HepG2 (cell line): ENCODE data around the gene ILRUN. TPM values are rescaled to one million over a fixed set of nuclear protein-coding genes. Genes with fewer than 3 reads are reported as not detected.

Source experiments
- AKNA ChIP-seq: sonication (generic); formaldehyde crosslinking; IDR thresholded peaks from 2 replicates; pipeline ENCODE4 v1.4.0; 2020; ENCODE audit warnings: missing genetic modification reagents, borderline replicate concordance
- FOXO1 ChIP-seq: sonication (generic); formaldehyde crosslinking; IDR thresholded peaks from 2 replicates; pipeline ENCODE4 v1.4.0; 2020; ENCODE audit warnings: missing genetic modification reagents
- GATAD2A ChIP-seq: IDR thresholded peaks from 2 replicates; pipeline ENCODE4 v1.6.1; 2016
- GPN1 ChIP-seq: sonication (generic); formaldehyde crosslinking; IDR thresholded peaks from 2 replicates; pipeline ENCODE4 v1.5.1; 2020; ENCODE audit warnings: missing genetic modification reagents, borderline replicate concordance
- KLF6 ChIP-seq: IDR thresholded peaks from 2 replicates; pipeline ENCODE4 v1.8.0; 2016; ENCODE audit warnings: missing biosample characterization, missing genetic modification reagents
- MAFF ChIP-seq: IDR thresholded peaks from 2 replicates; pipeline ENCODE4 v1.6.1; 2011; ENCODE audit warnings: low read depth, low read length, improper control_type of control experiment
- MTF2 ChIP-seq: sonication (generic); formaldehyde crosslinking; IDR thresholded peaks from 2 replicates; pipeline ENCODE4 v1.5.0; 2020; ENCODE audit warnings: missing genetic modification reagents, borderline replicate concordance
- NBN ChIP-seq: fragments of 450-650 bp; conservative IDR thresholded peaks from 2 replicates; pipeline ENCODE4 v1.6.1; 2017
- POGZ ChIP-seq: sonication (generic); formaldehyde crosslinking; IDR thresholded peaks from 2 replicates; pipeline ENCODE4 v1.4.0; 2020; ENCODE audit warnings: mild to moderate bottlenecking, missing genetic modification reagents
- RBM39 ChIP-seq: fragments of 200-400 bp; formaldehyde crosslinking; IDR thresholded peaks from one replicate; pipeline ENCODE4 v1.6.1; 2018; ENCODE audit warnings: antibody characterized with exemption, mild to moderate bottlenecking, low read depth, low read length; ENCODE audit not compliant: poor library complexity, severe bottlenecking
- RFX1 ChIP-seq: fragments of 450-650 bp; IDR thresholded peaks from 2 replicates; pipeline ENCODE4 v1.6.1; 2017
- TBL1XR1 ChIP-seq: fragments of 150-350 bp; IDR thresholded peaks from 2 replicates; pipeline ENCODE4 v1.6.1; 2014; ENCODE audit warnings: borderline replicate concordance, low read length; ENCODE audit not compliant: partially characterized antibody
- TEAD2 ChIP-seq: sonication (generic); formaldehyde crosslinking; IDR thresholded peaks from 2 replicates; pipeline ENCODE4 v1.9.0; 2021; ENCODE audit warnings: missing genetic modification reagents
- U2AF1 ChIP-seq: fragments of 200-400 bp; formaldehyde crosslinking; optimal IDR thresholded peaks from 2 replicates; pipeline ENCODE3; 2017; ENCODE audit warnings: mild to moderate bottlenecking, low read depth, low read length
- YEATS4 ChIP-seq: sonication (generic); formaldehyde crosslinking; IDR thresholded peaks from 2 replicates; pipeline ENCODE4 v1.4.0; 2020; ENCODE audit warnings: missing genetic modification reagents, borderline replicate concordance
- ZBTB1 ChIP-seq: sonication (generic); formaldehyde crosslinking; IDR thresholded peaks from 2 replicates; pipeline ENCODE4 v1.4.0; 2020; ENCODE audit warnings: missing genetic modification reagents, borderline replicate concordance
- ZBTB21 ChIP-seq: sonication (generic); formaldehyde crosslinking; IDR thresholded peaks from 2 replicates; pipeline ENCODE4 v1.4.0; 2020; ENCODE audit warnings: missing genetic modification reagents
- ZHX1 ChIP-seq: sonication (generic); formaldehyde crosslinking; IDR thresholded peaks from 2 replicates; pipeline ENCODE4 v1.8.1; 2022; ENCODE audit warnings: low read depth, mild to moderate bottlenecking, missing genetic modification reagents
- ZNF350 ChIP-seq: sonication (generic); formaldehyde crosslinking; IDR thresholded peaks from 2 replicates; pipeline ENCODE4 v1.4.0; 2020; ENCODE audit warnings: mild to moderate bottlenecking, low read depth, missing genetic modification reagents, borderline replicate concordance
- ZNF430 ChIP-seq: sonication (generic); formaldehyde crosslinking; IDR thresholded peaks from 2 replicates; pipeline ENCODE4 v1.9.0; 2021; ENCODE audit warnings: mild to moderate bottlenecking, missing genetic modification reagents
- ZNF441 ChIP-seq: sonication (generic); formaldehyde crosslinking; IDR thresholded peaks from 2 replicates; pipeline ENCODE4 v1.7.0; 2021; ENCODE audit warnings: missing genetic modification reagents, borderline replicate concordance
- ZNF670 ChIP-seq: sonication (generic); formaldehyde crosslinking; IDR thresholded peaks from 2 replicates; pipeline ENCODE4 v1.8.0; 2022; ENCODE audit warnings: mild to moderate bottlenecking, missing genetic modification reagents, borderline replicate concordance
- ZNF788 ChIP-seq: sonication (generic); formaldehyde crosslinking; IDR thresholded peaks from 2 replicates; pipeline ENCODE4 v1.5.0; 2020; ENCODE audit warnings: mild to moderate bottlenecking, missing genetic modification reagents, borderline replicate concordance
- polyA plus RNA-seq, 8 experiments: library from polyadenylated mRNA; depleted of rRNA in 3 of 8; stranded (reverse) in 7 of 8; unstranded in 1 of 8; fragments of >200 nt; fragmentation: Illumina TruSeq in 4 of 8; extraction: Trizol in 4 of 8; gene quantifications; 2 replicates each; pipeline versions ENCODE4 v1.2.1 to v1.2.3, GENCODE V29; 2011 to 2016; ENCODE audit warnings: low read depth in 4 of 8, missing spikeins in 1 of 8, mixed read lengths in 1 of 8; ENCODE audit not compliant: insufficient read depth in 1 of 8
- total RNA-seq, 5 experiments: library from RNA; depleted of rRNA; stranded (reverse); fragments of >200 nt; fragmentation: Illumina TruSeq; extraction: Trizol; gene quantifications; 2 replicates each; pipeline ENCODE4 v1.2.3, GENCODE V29; 2016; ENCODE audit warnings: low read depth in 1 of 5
- TF ChIP-seq, protein P1 (sequence below): sonication (generic); formaldehyde crosslinking; IDR thresholded peaks from 2 replicates; pipeline ENCODE4 v1.5.0; 2020; ENCODE audit warnings: missing genetic modification reagents, mild to moderate bottlenecking, borderline replicate concordance

ILRUN gene
- total and polyA plus RNA-seq, 2 of the 13 experiments (the other 11 are each of a cell fraction or from before 2014, with no cell fraction given) = 45.5 to 66.6 TPM

GRCh38 chr6:34656378-34657036 lies 40.1 kb downstream of the ILRUN start (continued):
- TF ChIP-seq MTF2 = no peak
- no peak; the same call in 1 of the 2 replicates for TF ChIP-seq FOXO1
- no peak for TF ChIP-seq ZNF441 (CRISPR knock-in tag)
- no peak for TF ChIP-seq AKNA
- no peak for TF ChIP-seq GPN1 (CRISPR knock-in tag)
- TF ChIP-seq ZBTB1 (CRISPR knock-in tag) = no peak
- TF ChIP-seq ZHX1 = no peak
- TF ChIP-seq ZNF670 (CRISPR knock-in tag) = no peak
- TF ChIP-seq MAFF = peak; percentile 42
- peak; percentile 39; the same call in 1 of the 2 replicates for TF ChIP-seq GATAD2A
- TF ChIP-seq ZNF430 (CRISPR knock-in tag) = no peak
- no peak for TF ChIP-seq POGZ (CRISPR knock-in tag)
- TF ChIP-seq RFX1 = no peak
- no peak for TF ChIP-seq RBM39
- TF ChIP-seq, protein P1, sequence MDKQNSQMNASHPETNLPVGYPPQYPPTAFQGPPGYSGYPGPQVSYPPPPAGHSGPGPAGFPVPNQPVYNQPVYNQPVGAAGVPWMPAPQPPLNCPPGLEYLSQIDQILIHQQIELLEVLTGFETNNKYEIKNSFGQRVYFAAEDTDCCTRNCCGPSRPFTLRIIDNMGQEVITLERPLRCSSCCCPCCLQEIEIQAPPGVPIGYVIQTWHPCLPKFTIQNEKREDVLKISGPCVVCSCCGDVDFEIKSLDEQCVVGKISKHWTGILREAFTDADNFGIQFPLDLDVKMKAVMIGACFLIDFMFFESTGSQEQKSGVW = no peak
- TF ChIP-seq TEAD2 = no peak
- TF ChIP-seq ZNF788 (CRISPR knock-in tag) = no peak
- no peak for TF ChIP-seq ZNF350 (CRISPR knock-in tag)
- no peak for TF ChIP-seq TBL1XR1
- TF ChIP-seq YEATS4 = no peak
- no peak for TF ChIP-seq KLF6 (CRISPR knock-in tag)
- TF ChIP-seq U2AF1 = no peak
- TF ChIP-seq NBN = no peak
- no peak for TF ChIP-seq ZBTB21 (CRISPR knock-in tag)
